ENCODE data around the gene GNL2. TPM values are rescaled to one million over a fixed set of nuclear protein-coding genes. Genes with fewer than 3 reads are reported as not detected.
"Not testable (repeated sequence)": the region's sequence is repeated elsewhere in the genome, so short reads cannot be mapped to it uniquely, and the experiment has no call there.

Gene GNL2
- total RNA-seq, 1 donor = 49.3 TPM

DNA sequence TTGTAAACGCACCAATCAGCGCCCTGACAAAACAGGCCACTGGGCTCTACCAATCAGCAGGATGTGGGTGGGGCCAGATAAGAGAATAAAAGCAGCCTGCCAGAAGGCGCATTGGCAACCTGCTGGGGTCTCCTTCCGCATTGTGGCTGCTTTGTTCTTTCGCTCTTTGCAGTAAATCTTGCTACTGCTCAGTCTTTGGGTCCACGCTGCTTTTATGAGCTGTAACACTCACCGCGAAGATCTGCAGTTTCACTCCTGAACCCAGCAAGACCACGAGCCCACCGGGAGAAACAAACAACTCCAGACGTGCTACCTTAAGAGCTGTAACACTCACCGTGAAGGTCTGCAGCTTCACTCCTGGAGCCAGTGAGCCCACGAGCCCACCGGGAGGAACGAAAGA, 76.8 kb downstream of the GNL2 start:
- H3K4me3 ChIP-seq (ENCODE audit: low read length) = peak overlapping the region; percentile 29
- not testable (repeated sequence) for H3K27me3 ChIP-seq (ENCODE audit: insufficient read depth, low read length); H3K4me1 ChIP-seq (ENCODE audit: insufficient read depth, low read length); H3K9me3 ChIP-seq (ENCODE audit: low read depth, low read length)

- not testable (repeated sequence) for H3K4me3 ChIP-seq (ENCODE audit: low read length); H3K9me3 ChIP-seq (ENCODE audit: low read depth, low read length); H3K27me3 ChIP-seq (ENCODE audit: insufficient read depth, low read length)
- H3K4me1 ChIP-seq (ENCODE audit: insufficient read depth, low read length) = peaks cover 17% of the 10 kb centered on the region
Measured at GRCh38 chr1:37518241-37518640, 77.5 kb downstream of the GNL2 start.

GRCh38 chr1:37517569-37517968, 78.2 kb downstream of the GNL2 start:
- Histone ChIP-seq H3K27me3 (ENCODE audit: insufficient read depth, low read length) (no peaks in the 10 kb centered on the region), H3K9me3 (ENCODE audit: low read depth, low read length) (no peaks in the 10 kb centered on the region), H3K4me3 (ENCODE audit: low read length) (no peak overlapping the region), H3K4me1 (ENCODE audit: insufficient read depth, low read length) (peaks cover 21% of the 10 kb centered on the region)

Other genes with a start within 250 kb of the GNL2 start
- 160 TPM for gene ZC3H12A, start 121.4 kb downstream of the GNL2 start, total RNA-seq
- gene MEAF6, start 81.2 kb downstream of the GNL2 start, total RNA-seq = 65.3 TPM
- 32.7 TPM for gene SNIP1, start 41.6 kb downstream of the GNL2 start, total RNA-seq
- gene DNALI1, start 39.0 kb downstream of the GNL2 start, total RNA-seq = 0.21 TPM
- not detected for gene RSPO1, start 39.0 kb upstream of the GNL2 start, total RNA-seq
- gene CDCA8, start 96.6 kb upstream of the GNL2 start, total RNA-seq = 0.31 TPM
- not detected for gene EPHA10, start 169.2 kb upstream of the GNL2 start, total RNA-seq
- 0.42 TPM for gene MANEAL, start 197.9 kb upstream of the GNL2 start, total RNA-seq
- gene C1orf122, start 211.9 kb upstream of the GNL2 start, total RNA-seq = 8.5 TPM
- gene YRDC, start 212.3 kb upstream of the GNL2 start, total RNA-seq = 22.2 TPM

Data from mononuclear cell (primary cell).